Smooth muscle cell of the coronary artery (primary cell): ENCODE data around the gene CYB5D1. TPM values are rescaled to one million over a fixed set of nuclear protein-coding genes. Genes with fewer than 3 reads are reported as not detected.

Source experiments
- total RNA-seq: library from RNA; depleted of rRNA; stranded (reverse); fragments of >200 nt; gene quantifications from 2 replicates; pipeline ENCODE4 v1.2.3, GENCODE V29; 2014; ENCODE audit warnings: low replicate concordance

CYB5D1 gene
- 7.5 and 8.3 TPM in 2 replicates for total RNA-seq

DNA sequence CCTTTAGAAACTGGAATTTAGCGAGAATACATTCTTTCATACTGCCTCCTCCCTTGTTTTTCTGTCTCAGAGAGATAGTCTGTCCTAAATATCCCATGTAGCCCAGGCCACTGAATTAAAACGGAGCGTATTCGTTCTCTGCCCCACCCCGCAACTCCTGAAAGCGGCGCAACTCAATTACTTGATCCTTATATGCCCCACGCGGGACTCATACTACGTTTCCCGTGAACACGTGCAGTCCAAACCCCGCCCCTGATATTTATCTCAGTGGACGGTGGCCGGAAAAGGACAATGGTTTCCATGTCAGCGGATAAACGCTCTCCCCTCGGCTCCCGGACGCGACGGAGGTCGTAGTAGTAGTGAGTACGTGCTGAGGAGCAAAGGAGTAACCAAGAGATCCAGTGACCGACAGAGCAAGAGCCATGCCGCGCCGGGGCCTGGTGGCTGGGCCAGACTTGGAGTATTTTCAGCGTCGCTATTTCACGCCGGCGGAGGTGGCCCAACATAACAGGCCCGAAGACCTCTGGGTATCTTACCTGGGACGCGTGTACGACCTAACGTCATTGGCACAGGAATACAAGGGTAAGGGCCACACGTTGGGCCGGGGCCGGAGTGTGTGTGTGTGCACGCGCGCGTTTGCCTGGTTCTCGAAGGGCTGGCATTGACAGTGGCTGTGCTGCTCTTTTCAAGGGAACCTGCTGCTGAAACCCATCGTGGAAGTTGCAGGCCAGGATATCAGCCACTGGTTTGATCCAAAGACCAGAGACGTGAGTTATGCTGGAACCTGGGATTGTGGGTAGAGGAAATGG lies at the start of gene CYB5D1:
Gene CYB5D1 (plus strand): TSS at position 291 of the 809 bp plus-strand sequence. CDS start 132 bp downstream, at position 423.

DNA sequence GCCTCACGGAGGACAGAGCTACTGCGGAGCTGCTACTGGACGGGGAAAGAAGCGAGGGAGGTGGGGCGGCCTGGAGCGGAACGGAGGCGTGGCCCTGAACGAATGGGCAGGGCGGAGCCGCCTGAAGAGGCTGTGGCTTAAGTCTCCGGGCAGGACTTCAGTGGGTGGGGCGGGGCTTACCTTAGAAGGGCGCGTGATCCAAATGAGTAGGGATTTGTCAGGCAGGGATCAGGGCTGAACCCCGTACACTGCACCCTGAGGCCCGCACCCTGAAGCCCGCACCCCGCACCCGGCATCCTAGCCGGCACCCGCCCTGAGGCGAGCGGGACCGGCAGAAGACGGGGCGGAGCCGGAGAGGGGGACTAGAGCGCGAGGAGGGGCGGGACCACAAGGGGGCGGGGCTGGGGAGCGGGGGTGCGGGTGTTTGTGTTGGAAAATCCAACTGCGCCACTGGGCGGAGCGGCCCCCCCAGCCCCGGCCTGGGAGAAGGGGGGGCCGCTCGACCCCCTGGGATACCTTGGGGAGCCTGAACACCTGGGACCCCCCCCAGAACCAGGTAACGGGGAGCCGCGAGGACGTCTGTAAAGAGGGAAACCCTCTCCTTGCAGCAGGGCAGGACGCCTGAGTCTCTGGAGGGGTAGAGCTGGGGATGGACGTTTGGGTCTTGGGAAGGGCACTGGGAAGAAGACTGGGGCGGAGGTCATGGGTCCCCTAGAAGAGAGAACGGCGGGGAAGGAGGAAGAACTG lies 23.8 kb upstream of the CYB5D1 start, which contains the start of gene KDM6B:
Gene KDM6B (plus strand): TSS at position 423 of the 747 bp plus-strand sequence. CDS start 11,338 bp downstream, outside the sequence.

DNA sequence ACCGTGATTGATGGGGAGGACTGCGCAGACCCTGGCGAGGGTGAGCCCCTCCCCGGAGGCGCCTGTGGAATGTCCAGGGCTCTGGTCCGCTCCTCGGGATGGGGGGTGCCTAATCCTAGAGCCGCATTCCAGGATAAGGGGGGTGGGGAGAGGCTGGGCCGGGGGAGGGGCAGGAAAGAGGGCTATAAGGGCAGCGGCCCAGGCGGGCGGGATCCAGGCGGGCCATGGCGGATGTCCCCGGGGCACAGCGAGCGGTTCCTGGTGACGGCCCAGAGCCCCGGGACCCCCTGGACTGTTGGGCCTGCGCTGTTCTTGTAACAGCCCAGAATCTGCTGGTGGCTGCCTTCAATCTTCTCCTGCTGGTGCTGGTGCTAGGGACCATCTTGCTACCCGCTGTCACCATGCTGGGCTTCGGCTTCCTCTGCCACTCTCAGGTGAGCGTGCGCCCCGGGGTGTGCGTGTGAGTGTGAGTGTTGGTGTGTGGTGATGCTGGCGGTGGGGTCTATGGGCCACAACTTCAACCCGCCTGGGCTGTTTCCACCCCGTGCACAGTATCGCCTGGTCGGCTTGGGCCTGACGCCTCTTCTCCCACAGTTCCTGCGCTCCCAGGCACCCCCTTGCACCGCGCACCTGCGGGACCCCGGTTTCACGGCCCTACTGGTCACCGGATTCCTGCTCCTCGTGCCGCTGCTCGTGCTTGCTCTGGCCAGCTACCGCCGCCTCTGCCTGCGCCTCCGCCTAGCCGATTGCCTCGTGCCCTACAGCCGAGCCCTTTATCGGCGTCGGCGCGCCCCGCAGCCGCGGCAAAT lies 2.7 kb upstream of the CYB5D1 start, which contains the start of gene TMEM88:
Gene TMEM88 (plus strand): TSS at position 216 of the 809 bp plus-strand sequence. CDS start 9 bp downstream, at position 225.

DNA sequence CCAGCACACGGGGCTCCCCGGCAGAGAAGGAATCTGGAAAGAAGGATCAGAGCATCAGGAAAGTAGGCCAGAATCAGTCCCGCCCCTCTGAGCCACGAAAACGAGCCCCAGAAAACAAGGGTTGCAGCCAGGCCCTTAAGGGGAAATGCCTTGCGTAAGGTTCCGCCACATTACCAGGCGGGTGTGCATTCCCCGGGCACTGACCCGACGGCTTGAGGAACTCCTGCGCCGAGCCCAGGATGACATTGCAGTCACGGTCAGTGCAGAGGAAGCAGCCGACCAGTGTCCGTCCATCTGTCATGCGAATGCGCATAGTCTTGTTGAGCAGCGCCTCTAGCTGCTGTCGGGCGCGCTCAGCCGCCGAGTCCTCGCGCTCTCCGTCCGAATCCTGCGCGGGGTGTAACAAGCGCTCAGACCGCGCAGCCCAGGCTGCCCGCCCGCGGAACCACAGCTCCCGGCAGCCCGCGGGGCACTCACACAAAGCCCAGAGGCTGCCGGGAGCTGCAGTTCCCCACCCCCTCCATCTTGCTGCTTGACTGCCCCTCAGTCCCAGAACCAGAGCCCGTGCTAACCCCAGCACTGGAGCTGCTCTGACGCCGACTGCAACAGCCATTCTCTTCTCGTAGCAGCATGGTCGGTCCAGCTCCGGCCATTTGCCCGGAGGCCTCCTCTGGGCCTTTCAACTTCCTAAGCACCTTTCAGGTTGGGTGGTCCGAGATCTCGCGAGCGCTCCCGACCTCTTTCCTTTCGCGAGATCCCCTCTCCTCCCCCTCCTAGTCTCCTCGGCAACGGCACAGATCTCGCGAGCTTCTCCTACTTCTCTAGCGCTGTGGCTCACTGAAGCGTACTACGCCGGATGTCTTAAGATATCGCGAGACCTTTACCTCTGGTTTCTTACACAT lies 741 bp upstream of the CYB5D1 start, which contains the start of gene NAA38:
Gene NAA38 (minus strand): TSS at position 749 of the 902 bp plus-strand sequence. CDS start 96 bp downstream, at position 653.

DNA sequence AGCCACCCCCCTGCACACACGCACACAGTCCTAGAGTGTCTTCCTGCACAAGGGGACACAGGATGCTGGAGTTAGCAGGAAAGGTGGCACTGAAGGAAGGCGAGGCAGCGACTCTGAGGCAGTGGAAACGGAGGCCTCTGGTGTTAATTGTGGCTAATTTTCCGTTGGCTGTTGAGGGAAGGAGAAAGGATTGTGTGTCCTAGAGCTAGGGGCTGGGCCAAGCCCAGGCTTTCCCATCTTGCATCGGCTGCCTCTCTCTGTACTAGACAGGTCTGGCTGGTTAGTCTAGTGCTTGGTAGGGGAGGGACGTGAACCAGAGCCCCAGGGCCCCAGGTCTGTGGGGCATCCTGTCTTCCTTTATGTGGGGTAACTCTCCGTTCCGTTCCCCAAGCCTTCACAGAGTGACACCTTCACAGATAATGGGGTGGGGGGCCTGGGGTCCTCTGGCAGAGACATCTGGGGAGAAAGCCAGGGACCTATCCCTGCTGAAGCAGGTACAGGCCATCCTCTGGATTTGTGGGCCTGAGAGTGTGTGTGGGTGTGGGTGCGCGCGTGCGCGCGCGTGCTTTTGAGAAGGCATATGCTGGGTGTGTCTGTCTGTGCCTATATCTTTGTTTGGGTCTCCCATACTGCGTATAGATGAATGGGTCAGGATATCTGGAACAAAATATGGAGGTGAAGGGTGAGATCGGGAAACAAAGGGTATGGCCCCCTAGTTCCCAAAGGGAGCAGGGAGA lies 30.5 kb downstream of the CYB5D1 start, which contains the start of gene CHD3:
Gene CHD3 (plus strand): TSS at position 606 of the 737 bp plus-strand sequence. CDS start 212 bp downstream, outside the sequence.

Other genes with a start within 250 kb of the CYB5D1 start
- 24.0 and 58.9 TPM in 2 replicates for gene FXR2, start 243.1 kb upstream of the CYB5D1 start, total RNA-seq
- 39.1 and 56.6 TPM in 2 replicates for gene SAT2, start 230.2 kb upstream of the CYB5D1 start, total RNA-seq
- 0.23 and 1.2 TPM in 2 replicates for gene SHBG, start 227.9 kb upstream of the CYB5D1 start, total RNA-seq
- gene ATP1B2, start 207.1 kb upstream of the CYB5D1 start, total RNA-seq, result not detected in 2 replicates
- gene TP53, start 170.5 kb upstream of the CYB5D1 start, total RNA-seq, result 14.3 and 23.0 TPM in 2 replicates
- 2.6 and 4.6 TPM in 2 replicates for gene WRAP53, start 169.5 kb upstream of the CYB5D1 start, total RNA-seq
- gene EFNB3, start 152.8 kb upstream of the CYB5D1 start, total RNA-seq, result 0.47 and 1.4 TPM in 2 replicates
- gene DNAH2, start 140.3 kb upstream of the CYB5D1 start, total RNA-seq, result 0.15 and 0.35 TPM in 2 replicates
- 3.8 and 4.0 TPM in 2 replicates for gene KDM6B, start 23.8 kb upstream of the CYB5D1 start, total RNA-seq
- 0.23 TPM in 2 replicates for gene TMEM88, start 2.9 kb upstream of the CYB5D1 start, total RNA-seq
- 145 and 157 TPM in 2 replicates for gene NAA38, start 444 bp upstream of the CYB5D1 start, total RNA-seq
- 179 and 468 TPM in 2 replicates for gene CHD3, start 30.8 kb downstream of the CYB5D1 start, total RNA-seq
- gene RNF227, start 58.3 kb downstream of the CYB5D1 start, total RNA-seq, result 0.98 and 1.1 TPM in 2 replicates
- 0.15 TPM in 1 of 2 replicates, not detected in the other for gene KCNAB3, start 71.9 kb downstream of the CYB5D1 start, total RNA-seq
- 57.1 and 61.6 TPM in 2 replicates for gene TRAPPC1, start 73.9 kb downstream of the CYB5D1 start, total RNA-seq
- 16.1 and 18.1 TPM in 2 replicates for gene CNTROB, start 74.2 kb downstream of the CYB5D1 start, total RNA-seq
- gene GUCY2D, start 144.6 kb downstream of the CYB5D1 start, total RNA-seq, result not detected in 2 replicates
- 0.12 TPM in 1 of 2 replicates, not detected in the other for gene ALOX15B, start 181.1 kb downstream of the CYB5D1 start, total RNA-seq
- not detected in 2 replicates for gene ALOX12B, start 229.7 kb downstream of the CYB5D1 start, total RNA-seq